Mucosa of descending colon (tissue), 3 donors: ENCODE measurements around the gene OTOR. TPM values are rescaled to one million over a fixed set of nuclear protein-coding genes. Genes with fewer than 3 reads are reported as not detected.
A peak's percentile ranks its signal among the peaks of the same experiment; 100 is the strongest.

Source experiments
- ATAC-seq: fragments of 200-7000 bp; cut with Tn5 transposase; one replicate; pipeline ENCODE4 v1.9.1; 2020; ENCODE audit warnings: mild to moderate bottlenecking, moderate library complexity
- DNase-seq, 3 donors: peaks; one replicate each; pipeline ENCODE4 v3.0.0-alpha.2; 2020
- H3K36me3 ChIP-seq: fragments of 200-600 bp; one replicate; pipeline ENCODE4 v1.8.0; 2021; ENCODE audit warnings: low read depth, mild to moderate bottlenecking
- H3K4me1 ChIP-seq: fragments of 200-600 bp; one replicate; pipeline ENCODE4 v1.8.0; 2021; ENCODE audit warnings: low read depth, mild to moderate bottlenecking
- H3K4me3 ChIP-seq: fragments of 200-600 bp; one replicate; pipeline ENCODE4 v1.8.0; 2021; ENCODE audit warnings: mild to moderate bottlenecking
- H3K9me3 ChIP-seq: fragments of 200-600 bp; one replicate; pipeline ENCODE4 v1.8.0; 2021; ENCODE audit warnings: mild to moderate bottlenecking
- CTCF ChIP-seq: fragments of 200-600 bp; IDR thresholded peaks from one replicate; pipeline ENCODE4 v1.8.0; 2022; ENCODE audit warnings: antibody characterized with exemption, mild to moderate bottlenecking
- intact Hi-C, 2 donors: fragments of 100-400 bp; cut with DNase I in 1 of 2; cut with micrococcal nuclease in 1 of 2; formaldehyde crosslinking; loops; one replicate each; pipeline versions ENCODE4 v1.11.0 to v1.11.1; 2022; cut with DNase I, micrococcal nuclease
- total RNA-seq, 3 donors: library from RNA; stranded (reverse); fragmentation: NEBNext Ultra II Directional in 2 of 3; extraction: Animal tissue kit (Norgen Biotek cat#: 25700) in 2 of 3; gene quantifications; one replicate each; pipeline versions ENCODE4 v1.2.1 to v1.2.4, GENCODE V29; 2021 to 2023
- donor health status: DM: no; HTN: no; CAD: no; lungs with moderate emphysema.
- donor health status: DM: no; HTN: no; CAD: no.
- donor health status: DM: no; HTN: yes; CAD: no.

Gene OTOR
- total RNA-seq, 3 donors from 2014 or later = not detected

DNA sequence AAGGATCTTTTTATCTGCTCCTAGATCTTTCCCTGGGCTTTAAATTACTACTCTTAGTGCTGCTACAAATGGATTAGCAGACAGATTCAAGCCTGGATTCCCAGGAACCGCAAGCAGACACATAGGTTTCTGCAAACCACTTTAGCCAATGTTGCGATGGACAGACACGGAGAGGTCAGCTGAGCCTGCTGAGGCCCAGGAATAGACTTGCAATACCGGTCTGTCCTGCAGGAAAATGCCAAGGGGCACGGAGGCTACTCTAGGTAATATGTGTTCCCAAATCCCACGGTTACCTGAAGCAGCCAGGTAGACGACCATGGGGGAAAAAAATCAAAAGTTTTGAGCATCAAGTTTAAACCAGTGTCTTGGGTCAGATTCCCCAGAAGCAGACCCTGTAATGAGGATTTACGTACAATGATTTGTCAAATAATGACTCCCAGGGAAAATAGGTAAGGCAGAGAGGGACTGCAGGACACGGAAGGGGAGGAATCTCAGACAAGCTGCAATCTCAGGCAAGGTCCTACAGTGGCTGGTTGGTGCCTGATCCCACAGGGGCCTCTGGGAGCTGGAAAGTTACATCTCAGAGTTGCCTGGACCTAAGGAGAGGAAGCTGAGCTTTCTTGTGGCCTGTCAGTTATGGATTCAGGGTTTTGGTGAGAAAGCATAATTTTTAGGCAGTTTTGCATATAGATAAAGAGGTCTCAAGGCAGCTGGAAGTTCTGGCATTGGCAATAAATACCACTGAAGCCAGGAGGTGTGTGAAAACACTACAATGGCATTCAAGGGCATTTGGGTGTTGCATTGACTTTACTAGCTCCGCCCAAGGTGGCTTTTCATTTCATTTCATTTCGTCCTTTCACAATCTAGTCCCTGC, 12.5 kb downstream of the OTOR start:
- no peak for DNase-seq

DNA sequence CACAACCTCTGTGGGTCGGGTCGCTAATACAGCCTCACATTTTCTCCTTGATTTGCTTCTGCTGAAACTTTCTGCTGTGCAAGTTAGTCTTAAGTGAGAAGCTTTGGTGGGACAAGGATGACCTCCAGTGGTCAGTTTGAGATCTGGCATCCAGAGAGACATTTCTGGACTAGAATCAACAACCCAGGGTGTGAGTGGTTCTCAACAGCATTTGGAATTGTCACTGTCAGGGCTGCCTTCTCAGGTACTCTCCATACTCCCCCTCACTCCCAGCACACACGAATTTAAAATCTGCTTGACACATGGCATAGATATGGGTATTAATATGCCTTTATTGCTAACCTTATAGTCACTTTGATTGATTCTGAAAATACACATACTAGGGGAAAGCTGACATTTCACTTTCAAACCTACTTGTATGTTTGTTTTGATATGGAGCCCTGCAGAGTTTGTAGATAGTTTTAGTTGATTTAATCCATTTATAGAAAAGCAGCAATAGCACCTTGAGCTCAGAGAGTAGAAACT, 13.2 kb downstream of the OTOR start:
- intact Hi-C loops = no loop called here
- ATAC-seq = peak; percentile 78

More for the DNA sequence above, 12.5 kb downstream of the OTOR start:
- no peak for ATAC-seq
- H3K9me3 ChIP-seq = no peaks in the 10 kb centered on the region
- intact Hi-C loops = no loop called here
- H3K4me1 ChIP-seq = no peaks in the 10 kb centered on the region
- no peak for TF ChIP-seq CTCF
- H3K36me3 ChIP-seq = no peaks in the 10 kb centered on the region
- no peak overlapping the region for H3K4me3 ChIP-seq

GRCh38 chr20:16764560-16764959, 16.4 kb downstream of the OTOR start:
- Histone ChIP-seq H3K9me3 (no peaks in the 10 kb centered on the region), H3K36me3 (no peaks in the 10 kb centered on the region), H3K4me3 (no peak overlapping the region), H3K4me1 (no peaks in the 10 kb centered on the region)
- DNase-seq (no peak), ATAC-seq (no peak)
- TF ChIP-seq CTCF = no peak
- intact Hi-C loops = no loop called here

More for the DNA sequence above, 13.2 kb downstream of the OTOR start:
- Histone ChIP-seq H3K9me3 (no peaks in the 10 kb centered on the region), H3K36me3 (no peaks in the 10 kb centered on the region), H3K4me3 (no peak overlapping the region), H3K4me1 (no peaks in the 10 kb centered on the region)
- TF ChIP-seq CTCF = peak; percentile 47
- peak in 1 of 3 donors; percentile 59 for DNase-seq

- H3K4me1 ChIP-seq = no peaks in the 10 kb centered on the region
- TF ChIP-seq CTCF = no peak
- no peaks in the 10 kb centered on the region for H3K9me3 ChIP-seq
- DNase-seq = no peak
- ATAC-seq = no peak
- no peak overlapping the region for H3K4me3 ChIP-seq
- H3K36me3 ChIP-seq = no peaks in the 10 kb centered on the region
- intact Hi-C loops = no loop called here
Observed at GRCh38 chr20:16771213-16771612, 23.1 kb downstream of the OTOR start.

- no peak for TF ChIP-seq CTCF
- Histone ChIP-seq H3K9me3 (no peaks in the 10 kb centered on the region), H3K36me3 (no peaks in the 10 kb centered on the region), H3K4me1 (no peaks in the 10 kb centered on the region), H3K4me3 (no peak overlapping the region)
- ATAC-seq (no peak), DNase-seq (no peak)
- intact Hi-C loops = no loop called here
Observed at GRCh38 chr20:16775961-16776360, 27.8 kb downstream of the OTOR start.
